ENCODE data around the gene GNPDA2.
"Not testable (repeated sequence)": the region's sequence is repeated elsewhere in the genome, so short reads cannot be mapped to it uniquely, and the experiment has no call there.

The GNPDA2 gene

GRCh38 chr4:44726038-44726871, at the start of gene GNPDA2:
Gene GNPDA2 (minus strand): TSS chr4:44726556. CDS start chr4:44722207, 4,349 bp downstream.
- peak; percentile 59 for DNase-seq (ENCODE audit: low read depth)

DNA sequence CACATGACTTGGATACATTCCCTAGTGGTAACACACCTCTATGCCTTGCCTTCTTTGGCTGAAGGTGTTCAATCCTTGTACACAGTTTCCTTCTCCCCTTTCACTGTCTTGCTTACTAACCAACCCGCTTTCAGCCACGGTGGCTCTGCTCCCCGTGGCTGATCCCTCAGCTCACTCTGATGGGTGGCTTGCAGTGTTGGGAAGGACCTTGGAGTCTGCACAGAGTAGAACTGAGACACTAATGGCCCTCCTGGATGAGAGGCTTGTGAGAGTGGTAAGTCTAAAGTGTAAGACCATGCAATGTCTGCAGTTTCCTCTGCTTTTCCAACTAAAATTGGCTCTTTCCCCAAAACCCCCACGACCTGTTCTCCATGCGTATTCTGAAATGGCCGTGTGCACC, 46.0 kb upstream of the GNPDA2 start:
- DNase-seq (ENCODE audit: low read depth), result no peak

DNA sequence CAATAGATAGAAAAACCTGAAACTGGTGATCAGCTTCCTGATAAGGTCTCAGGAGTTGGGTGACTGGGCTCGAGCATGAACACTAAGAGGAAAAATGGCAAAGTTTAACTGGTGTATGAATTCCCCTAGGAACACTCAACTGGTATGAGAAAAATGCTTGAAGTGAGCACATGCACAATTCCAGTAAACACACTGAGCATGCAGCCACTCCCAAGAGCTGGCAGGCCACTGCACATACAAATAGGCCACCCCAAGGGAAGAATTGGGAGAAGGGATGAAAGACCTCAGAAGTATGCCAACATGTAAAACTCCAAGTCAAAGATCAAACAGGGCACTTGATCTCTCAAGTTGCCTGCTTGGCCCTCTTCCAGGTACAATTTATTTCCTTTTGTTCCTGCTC, 45.4 kb upstream of the GNPDA2 start:
- DNase-seq (ENCODE audit: low read depth), result no peak

DNA sequence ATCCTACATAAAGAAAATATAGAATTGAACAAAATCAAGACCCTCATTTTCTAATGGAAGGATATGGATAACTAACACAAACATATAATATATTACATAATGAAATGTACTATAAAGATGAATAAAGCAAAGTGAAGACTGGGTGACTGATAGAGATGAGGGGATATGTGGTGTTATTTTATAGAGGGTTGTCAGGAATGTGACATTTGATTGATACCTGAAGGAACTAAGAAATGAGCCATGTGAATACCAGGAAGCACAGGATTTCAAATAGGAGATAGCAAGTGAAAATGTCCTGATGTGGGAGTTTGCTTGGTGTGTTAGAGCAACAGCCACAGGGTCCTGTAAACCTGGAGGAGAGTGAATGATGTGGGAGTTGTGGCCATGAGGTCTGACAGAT, 40.1 kb upstream of the GNPDA2 start:
- no peak for DNase-seq (ENCODE audit: low read depth)

DNA sequence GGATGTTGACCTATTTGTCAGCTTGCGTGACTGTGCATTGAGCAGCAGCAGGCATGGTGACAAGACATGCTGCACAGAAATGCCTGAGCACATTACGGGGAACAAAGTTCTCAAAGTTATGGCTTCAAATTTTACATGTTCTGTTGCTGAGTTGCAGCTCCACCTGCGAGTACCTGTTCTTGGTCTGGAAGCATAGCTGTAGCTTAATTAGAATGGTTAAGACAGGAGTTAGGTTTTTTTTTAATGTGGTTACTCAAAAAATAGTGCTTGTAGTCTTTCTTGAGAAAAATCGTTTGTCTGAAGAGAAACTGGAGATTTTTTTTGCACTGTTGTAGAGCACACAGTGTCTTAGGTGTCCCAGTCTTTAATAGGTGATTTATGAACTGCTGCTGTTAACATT, 38.8 kb upstream of the GNPDA2 start:
- no peak for DNase-seq (ENCODE audit: low read depth)

GRCh38 chr4:44761306-44761705, 35.0 kb upstream of the GNPDA2 start:
- DNase-seq (ENCODE audit: low read depth), result no peak

- DNase-seq (ENCODE audit: low read depth), result peak; percentile 12
These were observed 34.0 kb upstream of the GNPDA2 start for GRCh38 chr4:44760142-44760898.

GRCh38 chr4:44756559-44756958, 30.2 kb upstream of the GNPDA2 start:
- no peak for DNase-seq (ENCODE audit: low read depth)

DNA sequence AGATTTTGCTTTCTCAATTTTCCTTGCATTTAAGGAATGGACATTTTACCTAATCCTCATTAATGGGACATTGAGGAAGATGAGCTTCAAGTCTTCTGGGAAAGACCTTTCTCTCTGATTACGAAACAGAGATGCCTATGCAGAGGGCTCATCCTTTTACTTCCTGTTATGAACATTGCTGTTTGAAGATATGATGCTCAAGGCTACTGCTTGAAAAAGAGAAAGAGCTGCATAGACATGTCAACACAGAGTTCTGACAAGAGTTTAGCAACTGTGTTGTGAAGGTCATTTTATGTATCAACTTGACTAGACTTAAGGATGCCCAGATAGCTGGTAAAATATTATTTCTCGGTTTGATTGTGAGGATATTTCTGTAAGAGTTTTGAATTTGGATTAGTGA, 13.8 kb upstream of the GNPDA2 start:
- DNase-seq (ENCODE audit: low read depth), result no peak

GRCh38 chr4:44738615-44739014, 12.3 kb upstream of the GNPDA2 start:
- no peak for DNase-seq (ENCODE audit: low read depth)

GRCh38 chr4:44736900-44737299, 10.5 kb upstream of the GNPDA2 start:
- DNase-seq (ENCODE audit: low read depth), result no peak

GRCh38 chr4:44728694-44729093, 2.3 kb upstream of the GNPDA2 start:
- DNase-seq (ENCODE audit: low read depth), result not testable (repeated sequence)

GRCh38 chr4:44727471-44727870, 1.1 kb upstream of the GNPDA2 start:
- DNase-seq (ENCODE audit: low read depth), result no peak

DNA sequence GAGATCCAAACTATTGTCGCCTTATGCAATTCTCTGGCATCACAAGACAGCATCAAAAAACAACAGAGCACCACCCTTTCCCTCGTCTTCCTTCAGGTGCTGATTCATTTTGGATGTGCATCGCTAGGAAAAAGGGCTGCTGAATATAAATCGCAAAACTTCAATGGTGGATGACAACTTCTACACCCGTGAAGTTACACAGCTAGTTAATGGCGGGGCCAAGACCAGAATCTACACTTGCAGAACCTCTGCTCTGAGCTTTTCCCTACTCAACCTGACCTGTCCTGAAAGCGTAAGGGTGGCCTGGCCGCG, 674 bp downstream of the GNPDA2 start:
- DNase-seq (ENCODE audit: low read depth), result no peak

GRCh38 chr4:44725166-44725565, 1.2 kb downstream of the GNPDA2 start:
- no peak for DNase-seq (ENCODE audit: low read depth)

- no peak for DNase-seq (ENCODE audit: low read depth)
These were observed 4.4 kb downstream of the GNPDA2 start for GRCh38 chr4:44722001-44722400.

GRCh38 chr4:44720371-44720770, 6.0 kb downstream of the GNPDA2 start:
- DNase-seq (ENCODE audit: low read depth), result no peak

GRCh38 chr4:44716597-44716996, 9.8 kb downstream of the GNPDA2 start:
- no peak for DNase-seq (ENCODE audit: low read depth)

- DNase-seq (ENCODE audit: low read depth), result no peak
These were observed 13.2 kb downstream of the GNPDA2 start for GRCh38 chr4:44713125-44713524.

DNA sequence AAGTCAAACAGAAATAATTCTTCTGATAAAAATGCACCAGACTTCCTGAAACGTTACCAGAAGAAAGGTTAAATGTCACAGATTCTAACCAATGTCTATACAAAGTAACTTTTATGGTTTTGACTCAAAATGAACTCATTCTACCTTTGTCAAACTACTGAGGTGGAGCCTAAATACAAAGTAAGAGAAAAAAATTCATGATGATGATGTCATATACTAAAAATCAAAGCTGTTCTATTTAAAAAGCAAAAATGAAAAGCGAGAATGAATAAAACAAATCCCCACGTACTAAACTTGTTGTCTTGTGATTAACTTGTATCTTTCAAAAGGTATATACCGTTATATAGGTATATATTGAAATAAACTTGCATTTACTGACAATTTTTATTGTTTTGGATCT, 21.7 kb downstream of the GNPDA2 start:
- DNase-seq (ENCODE audit: low read depth), result no peak

GRCh38 chr4:44701037-44701436, 25.3 kb downstream of the GNPDA2 start:
- DNase-seq (ENCODE audit: low read depth), result no peak

DNA sequence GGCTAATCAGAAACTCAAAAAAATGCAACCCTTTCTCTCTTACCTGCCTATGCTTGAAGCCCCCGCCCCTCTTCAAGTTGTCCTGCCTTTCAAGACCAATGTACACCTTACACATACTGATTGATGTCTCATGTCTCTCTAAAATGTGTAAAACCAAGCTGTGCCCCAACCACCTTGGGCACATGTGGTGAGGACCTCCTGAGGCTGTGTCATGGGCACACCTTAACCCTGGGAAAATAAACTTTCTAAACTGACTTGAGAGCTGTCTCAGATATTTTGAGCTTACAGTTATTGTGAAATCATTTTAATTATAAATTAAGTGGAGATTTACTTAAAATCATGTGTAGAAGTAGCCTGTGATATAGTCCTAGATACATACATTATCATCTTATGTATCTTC, 25.9 kb downstream of the GNPDA2 start:
- no peak for DNase-seq (ENCODE audit: low read depth)

DNA sequence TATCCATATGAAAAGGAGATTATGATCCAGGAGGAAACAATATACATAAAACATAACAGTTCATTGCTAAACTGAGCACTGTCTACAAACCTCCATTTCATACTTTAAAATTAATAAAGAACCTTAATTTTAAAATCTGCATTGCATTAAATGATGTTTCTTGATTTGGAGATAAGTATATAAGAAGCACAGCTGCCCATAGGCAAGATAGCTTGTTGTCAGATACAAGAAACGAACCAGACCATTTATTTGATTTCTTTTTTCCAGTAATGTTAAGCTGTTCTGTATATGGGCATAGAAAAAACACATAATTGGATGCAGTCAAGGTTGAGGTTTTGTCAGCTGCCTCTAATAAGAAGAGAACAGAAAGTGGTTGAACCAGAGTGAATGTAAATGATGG, 41.7 kb downstream of the GNPDA2 start:
- DNase-seq (ENCODE audit: low read depth), result no peak

- no peak for DNase-seq (ENCODE audit: low read depth)
These were observed 47.3 kb downstream of the GNPDA2 start for GRCh38 chr4:44679060-44679459.

Measured in HS-27A (cell line).